HepG2 (cell line): ENCODE data around the gene OGFR. TPM values are rescaled to one million over a fixed set of nuclear protein-coding genes. Genes with fewer than 3 reads are reported as not detected.

Experiments used
- ATF1 ChIP-seq: IDR thresholded peaks from 2 replicates; pipeline ENCODE4 v1.6.1; 2016; ENCODE audit warnings: mild to moderate bottlenecking, control low read depth
- CBX1 ChIP-seq: IDR thresholded peaks from one replicate; pipeline ENCODE4 v1.6.1; 2016; ENCODE audit warnings: antibody characterized with exemption, low read depth
- KDM5B ChIP-seq: sonication (generic); formaldehyde crosslinking; IDR thresholded peaks from 2 replicates; pipeline ENCODE4 v1.4.0; 2020; ENCODE audit warnings: missing genetic modification reagents, mild to moderate bottlenecking, borderline replicate concordance
- NFYC ChIP-seq: IDR thresholded peaks from 2 replicates; pipeline ENCODE4 v1.6.1; 2016; ENCODE audit warnings: missing genetic modification reagents, missing compliant biosample characterization
- SAP130 ChIP-seq: IDR thresholded peaks from 2 replicates; pipeline ENCODE4 v1.6.1; 2016; ENCODE audit warnings: low read depth
- XBP1 ChIP-seq: sonication (generic); formaldehyde crosslinking; IDR thresholded peaks from 2 replicates; pipeline ENCODE4 v1.5.0; 2020; ENCODE audit warnings: missing genetic modification reagents
- ZNF264 ChIP-seq: sonication (generic); formaldehyde crosslinking; IDR thresholded peaks from 2 replicates; pipeline ENCODE4 v1.4.0; 2020; ENCODE audit warnings: missing genetic modification reagents
- ZNF292 ChIP-seq: sonication (generic); formaldehyde crosslinking; IDR thresholded peaks from 2 replicates; pipeline ENCODE4 v1.8.1; 2022; ENCODE audit warnings: mild to moderate bottlenecking, low read depth, missing genetic modification reagents, borderline replicate concordance
- ZNF317 ChIP-seq: sonication (generic); formaldehyde crosslinking; IDR thresholded peaks from 2 replicates; pipeline ENCODE4 v1.5.0; 2020; ENCODE audit warnings: mild to moderate bottlenecking, missing genetic modification reagents
- ZNF451 ChIP-seq: sonication (generic); formaldehyde crosslinking; IDR thresholded peaks from 2 replicates; pipeline ENCODE4 v1.5.0; 2020; ENCODE audit warnings: mild to moderate bottlenecking, missing genetic modification reagents
- ZNF547 ChIP-seq: sonication (generic); formaldehyde crosslinking; IDR thresholded peaks from 2 replicates; pipeline ENCODE4 v1.5.1; 2020; ENCODE audit warnings: mild to moderate bottlenecking, missing genetic modification reagents
- ZNF557 ChIP-seq: sonication (generic); formaldehyde crosslinking; IDR thresholded peaks from 2 replicates; pipeline ENCODE4 v1.4.0; 2020; ENCODE audit warnings: missing genetic modification reagents
- ZNF607 ChIP-seq: sonication (generic); formaldehyde crosslinking; IDR thresholded peaks from 2 replicates; pipeline ENCODE4 v1.5.1; 2020; ENCODE audit warnings: missing genetic modification reagents, mild to moderate bottlenecking, borderline replicate concordance
- ZNF883 ChIP-seq: sonication (generic); formaldehyde crosslinking; IDR thresholded peaks from 2 replicates; pipeline ENCODE4 v1.5.1; 2020; ENCODE audit warnings: mild to moderate bottlenecking, missing genetic modification reagents; ENCODE audit errors: not compliant biosample characterization
- polyA plus RNA-seq, 8 experiments: library from polyadenylated mRNA; depleted of rRNA in 3 of 8; stranded (reverse) in 7 of 8; unstranded in 1 of 8; fragments of >200 nt; fragmentation: Illumina TruSeq in 4 of 8; extraction: Trizol in 4 of 8; gene quantifications; 2 replicates each; pipeline versions ENCODE4 v1.2.1 to v1.2.3, GENCODE V29; 2011 to 2016; ENCODE audit warnings: low read depth in 4 of 8, missing spikeins in 1 of 8, mixed read lengths in 1 of 8; ENCODE audit not compliant: insufficient read depth in 1 of 8
- total RNA-seq, 5 experiments: library from RNA; depleted of rRNA; stranded (reverse); fragments of >200 nt; fragmentation: Illumina TruSeq; extraction: Trizol; gene quantifications; 2 replicates each; pipeline ENCODE4 v1.2.3, GENCODE V29; 2016; ENCODE audit warnings: low read depth in 1 of 5
- TF ChIP-seq, protein P1 (sequence below): sonication (generic); formaldehyde crosslinking; IDR thresholded peaks from 2 replicates; pipeline ENCODE4 v1.4.0; 2020; ENCODE audit warnings: missing genetic modification reagents, borderline replicate concordance
- TF ChIP-seq, protein P2 (sequence below): sonication (generic); formaldehyde crosslinking; IDR thresholded peaks from 2 replicates; pipeline ENCODE4 v1.4.0; 2020; ENCODE audit warnings: missing genetic modification reagents
- TF ChIP-seq, protein P3 (sequence below): sonication (generic); formaldehyde crosslinking; IDR thresholded peaks from 2 replicates; pipeline ENCODE4 v1.8.0; 2022; ENCODE audit warnings: mild to moderate bottlenecking, missing genetic modification reagents, moderate library complexity
- TF ChIP-seq, protein P4 (sequence below): sonication (generic); formaldehyde crosslinking; conservative IDR thresholded peaks from 2 replicates; pipeline ENCODE4 v1.4.0; 2020; ENCODE audit warnings: missing genetic modification reagents

OGFR gene
- total and polyA plus RNA-seq, 2 of the 13 experiments (the other 11 are each of a cell fraction or from before 2014, with no cell fraction given): 47.7 to 81.8 TPM

DNA sequence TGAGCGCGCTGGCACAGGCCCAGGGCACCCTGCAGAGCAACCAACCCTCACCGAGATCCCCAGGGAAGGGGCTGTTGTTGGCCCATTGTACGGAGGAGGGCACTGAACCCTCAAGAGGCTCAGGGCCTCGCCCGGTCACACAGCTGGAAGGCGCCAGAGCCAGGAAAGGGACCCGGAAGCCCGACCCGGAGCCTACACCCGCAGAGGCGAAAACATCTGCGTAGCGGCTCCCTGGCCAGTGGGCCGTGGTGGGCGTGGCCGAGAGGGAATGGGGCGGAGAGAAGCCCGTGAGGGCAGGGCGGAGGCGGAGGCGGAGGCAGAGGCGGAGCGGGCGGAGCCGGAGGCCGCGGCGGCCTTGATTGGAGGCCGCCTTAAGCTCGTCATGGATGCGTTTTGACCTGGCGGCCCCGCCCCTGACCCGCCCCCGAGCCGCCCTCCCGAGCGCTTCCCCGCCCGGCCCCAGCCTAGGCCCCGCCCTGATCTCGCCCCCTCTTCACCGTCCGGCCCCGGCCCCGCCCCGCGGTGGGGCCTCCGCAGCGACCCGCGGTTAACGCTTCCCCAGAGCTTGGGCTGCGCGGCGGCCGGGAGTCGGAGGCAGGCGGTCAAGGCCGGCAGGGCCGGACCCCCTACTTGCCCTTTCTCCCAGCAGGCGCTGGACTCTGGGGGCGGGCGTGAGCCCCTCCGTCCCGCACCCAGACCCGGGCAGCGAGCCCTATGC, 10.5 kb upstream of the OGFR start (continued):
- TF ChIP-seq ZNF607 (CRISPR knock-in tag) (peak; percentile 80), NFYC (CRISPR knock-in tag) (peak; percentile 42; the same call in 1 of the 2 replicates), ZNF317 (CRISPR knock-in tag) (peak; percentile 46), ZNF264 (CRISPR knock-in tag) (peak; percentile 14; the same call in 1 of the 2 replicates), ZNF292 (CRISPR knock-in tag) (no peak), ZNF547 (CRISPR knock-in tag) (peak; percentile 73; the same call in 1 of the 2 replicates), ZNF557 (peak; percentile 18; the same call in 1 of the 2 replicates), ATF1 (CRISPR knock-in tag) (no peak), XBP1 (CRISPR knock-in tag) (no peak), CBX1 (peak; percentile 13), KDM5B (CRISPR knock-in tag) (peak; percentile 87), SAP130 (CRISPR knock-in tag) (peak; percentile 96), ZNF883 (CRISPR knock-in tag) (no peak), ZNF451 (CRISPR knock-in tag) (peak; percentile 48; the same call in 1 of the 2 replicates)
- TF ChIP-seq, protein P1, sequence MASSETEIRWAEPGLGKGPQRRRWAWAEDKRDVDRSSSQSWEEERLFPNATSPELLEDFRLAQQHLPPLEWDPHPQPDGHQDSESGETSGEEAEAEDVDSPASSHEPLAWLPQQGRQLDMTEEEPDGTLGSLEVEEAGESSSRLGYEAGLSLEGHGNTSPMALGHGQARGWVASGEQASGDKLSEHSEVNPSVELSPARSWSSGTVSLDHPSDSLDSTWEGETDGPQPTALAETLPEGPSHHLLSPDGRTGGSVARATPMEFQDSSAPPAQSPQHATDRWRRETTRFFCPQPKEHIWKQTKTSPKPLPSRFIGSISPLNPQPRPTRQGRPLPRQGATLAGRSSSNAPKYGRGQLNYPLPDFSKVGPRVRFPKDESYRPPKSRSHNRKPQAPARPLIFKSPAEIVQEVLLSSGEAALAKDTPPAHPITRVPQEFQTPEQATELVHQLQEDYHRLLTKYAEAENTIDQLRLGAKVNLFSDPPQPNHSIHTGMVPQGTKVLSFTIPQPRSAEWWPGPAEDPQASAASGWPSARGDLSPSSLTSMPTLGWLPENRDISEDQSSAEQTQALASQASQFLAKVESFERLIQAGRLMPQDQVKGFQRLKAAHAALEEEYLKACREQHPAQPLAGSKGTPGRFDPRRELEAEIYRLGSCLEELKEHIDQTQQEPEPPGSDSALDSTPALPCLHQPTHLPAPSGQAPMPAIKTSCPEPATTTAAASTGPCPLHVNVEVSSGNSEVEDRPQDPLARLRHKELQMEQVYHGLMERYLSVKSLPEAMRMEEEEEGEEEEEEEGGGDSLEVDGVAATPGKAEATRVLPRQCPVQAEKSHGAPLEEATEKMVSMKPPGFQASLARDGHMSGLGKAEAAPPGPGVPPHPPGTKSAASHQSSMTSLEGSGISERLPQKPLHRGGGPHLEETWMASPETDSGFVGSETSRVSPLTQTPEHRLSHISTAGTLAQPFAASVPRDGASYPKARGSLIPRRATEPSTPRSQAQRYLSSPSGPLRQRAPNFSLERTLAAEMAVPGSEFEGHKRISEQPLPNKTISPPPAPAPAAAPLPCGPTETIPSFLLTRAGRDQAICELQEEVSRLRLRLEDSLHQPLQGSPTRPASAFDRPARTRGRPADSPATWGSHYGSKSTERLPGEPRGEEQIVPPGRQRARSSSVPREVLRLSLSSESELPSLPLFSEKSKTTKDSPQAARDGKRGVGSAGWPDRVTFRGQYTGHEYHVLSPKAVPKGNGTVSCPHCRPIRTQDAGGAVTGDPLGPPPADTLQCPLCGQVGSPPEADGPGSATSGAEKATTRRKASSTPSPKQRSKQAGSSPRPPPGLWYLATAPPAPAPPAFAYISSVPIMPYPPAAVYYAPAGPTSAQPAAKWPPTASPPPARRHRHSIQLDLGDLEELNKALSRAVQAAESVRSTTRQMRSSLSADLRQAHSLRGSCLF: no peak
- TF ChIP-seq, protein P2, sequence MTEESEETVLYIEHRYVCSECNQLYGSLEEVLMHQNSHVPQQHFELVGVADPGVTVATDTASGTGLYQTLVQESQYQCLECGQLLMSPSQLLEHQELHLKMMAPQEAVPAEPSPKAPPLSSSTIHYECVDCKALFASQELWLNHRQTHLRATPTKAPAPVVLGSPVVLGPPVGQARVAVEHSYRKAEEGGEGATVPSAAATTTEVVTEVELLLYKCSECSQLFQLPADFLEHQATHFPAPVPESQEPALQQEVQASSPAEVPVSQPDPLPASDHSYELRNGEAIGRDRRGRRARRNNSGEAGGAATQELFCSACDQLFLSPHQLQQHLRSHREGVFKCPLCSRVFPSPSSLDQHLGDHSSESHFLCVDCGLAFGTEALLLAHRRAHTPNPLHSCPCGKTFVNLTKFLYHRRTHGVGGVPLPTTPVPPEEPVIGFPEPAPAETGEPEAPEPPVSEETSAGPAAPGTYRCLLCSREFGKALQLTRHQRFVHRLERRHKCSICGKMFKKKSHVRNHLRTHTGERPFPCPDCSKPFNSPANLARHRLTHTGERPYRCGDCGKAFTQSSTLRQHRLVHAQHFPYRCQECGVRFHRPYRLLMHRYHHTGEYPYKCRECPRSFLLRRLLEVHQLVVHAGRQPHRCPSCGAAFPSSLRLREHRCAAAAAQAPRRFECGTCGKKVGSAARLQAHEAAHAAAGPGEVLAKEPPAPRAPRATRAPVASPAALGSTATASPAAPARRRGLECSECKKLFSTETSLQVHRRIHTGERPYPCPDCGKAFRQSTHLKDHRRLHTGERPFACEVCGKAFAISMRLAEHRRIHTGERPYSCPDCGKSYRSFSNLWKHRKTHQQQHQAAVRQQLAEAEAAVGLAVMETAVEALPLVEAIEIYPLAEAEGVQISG: peak; percentile 18
- TF ChIP-seq, protein P3, sequence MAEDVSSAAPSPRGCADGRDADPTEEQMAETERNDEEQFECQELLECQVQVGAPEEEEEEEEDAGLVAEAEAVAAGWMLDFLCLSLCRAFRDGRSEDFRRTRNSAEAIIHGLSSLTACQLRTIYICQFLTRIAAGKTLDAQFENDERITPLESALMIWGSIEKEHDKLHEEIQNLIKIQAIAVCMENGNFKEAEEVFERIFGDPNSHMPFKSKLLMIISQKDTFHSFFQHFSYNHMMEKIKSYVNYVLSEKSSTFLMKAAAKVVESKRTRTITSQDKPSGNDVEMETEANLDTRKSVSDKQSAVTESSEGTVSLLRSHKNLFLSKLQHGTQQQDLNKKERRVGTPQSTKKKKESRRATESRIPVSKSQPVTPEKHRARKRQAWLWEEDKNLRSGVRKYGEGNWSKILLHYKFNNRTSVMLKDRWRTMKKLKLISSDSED (CRISPR knock-in tag): no peak
- TF ChIP-seq, protein P4, sequence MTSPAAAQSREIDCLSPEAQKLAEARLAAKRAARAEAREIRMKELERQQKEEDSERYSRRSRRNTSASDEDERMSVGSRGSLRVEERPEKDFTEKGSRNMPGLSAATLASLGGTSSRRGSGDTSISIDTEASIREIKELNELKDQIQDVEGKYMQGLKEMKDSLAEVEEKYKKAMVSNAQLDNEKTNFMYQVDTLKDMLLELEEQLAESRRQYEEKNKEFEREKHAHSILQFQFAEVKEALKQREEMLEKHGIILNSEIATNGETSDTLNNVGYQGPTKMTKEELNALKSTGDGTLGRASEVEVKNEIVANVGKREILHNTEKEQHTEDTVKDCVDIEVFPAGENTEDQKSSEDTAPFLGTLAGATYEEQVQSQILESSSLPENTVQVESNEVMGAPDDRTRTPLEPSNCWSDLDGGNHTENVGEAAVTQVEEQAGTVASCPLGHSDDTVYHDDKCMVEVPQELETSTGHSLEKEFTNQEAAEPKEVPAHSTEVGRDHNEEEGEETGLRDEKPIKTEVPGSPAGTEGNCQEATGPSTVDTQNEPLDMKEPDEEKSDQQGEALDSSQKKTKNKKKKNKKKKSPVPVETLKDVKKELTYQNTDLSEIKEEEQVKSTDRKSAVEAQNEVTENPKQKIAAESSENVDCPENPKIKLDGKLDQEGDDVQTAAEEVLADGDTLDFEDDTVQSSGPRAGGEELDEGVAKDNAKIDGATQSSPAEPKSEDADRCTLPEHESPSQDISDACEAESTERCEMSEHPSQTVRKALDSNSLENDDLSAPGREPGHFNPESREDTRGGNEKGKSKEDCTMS: no peak
